GM12891 (cell line): ENCODE data around the gene IL10RA.

Experiments
- POLR2A ChIP-seq: IDR thresholded peaks from 2 replicates; pipeline ENCODE4 v1.6.1; 2011; ENCODE audit warnings: low read depth, low read length, control low read depth
- POLR2AphosphoS5 ChIP-seq: IDR thresholded peaks from 2 replicates; pipeline ENCODE4 v1.6.1; 2011; ENCODE audit warnings: low read depth, low read length, control low read depth
- SPI1 ChIP-seq: IDR thresholded peaks from 2 replicates; pipeline ENCODE4 v1.6.1; 2011; ENCODE audit warnings: low read depth, low read length, control low read depth

DNA sequence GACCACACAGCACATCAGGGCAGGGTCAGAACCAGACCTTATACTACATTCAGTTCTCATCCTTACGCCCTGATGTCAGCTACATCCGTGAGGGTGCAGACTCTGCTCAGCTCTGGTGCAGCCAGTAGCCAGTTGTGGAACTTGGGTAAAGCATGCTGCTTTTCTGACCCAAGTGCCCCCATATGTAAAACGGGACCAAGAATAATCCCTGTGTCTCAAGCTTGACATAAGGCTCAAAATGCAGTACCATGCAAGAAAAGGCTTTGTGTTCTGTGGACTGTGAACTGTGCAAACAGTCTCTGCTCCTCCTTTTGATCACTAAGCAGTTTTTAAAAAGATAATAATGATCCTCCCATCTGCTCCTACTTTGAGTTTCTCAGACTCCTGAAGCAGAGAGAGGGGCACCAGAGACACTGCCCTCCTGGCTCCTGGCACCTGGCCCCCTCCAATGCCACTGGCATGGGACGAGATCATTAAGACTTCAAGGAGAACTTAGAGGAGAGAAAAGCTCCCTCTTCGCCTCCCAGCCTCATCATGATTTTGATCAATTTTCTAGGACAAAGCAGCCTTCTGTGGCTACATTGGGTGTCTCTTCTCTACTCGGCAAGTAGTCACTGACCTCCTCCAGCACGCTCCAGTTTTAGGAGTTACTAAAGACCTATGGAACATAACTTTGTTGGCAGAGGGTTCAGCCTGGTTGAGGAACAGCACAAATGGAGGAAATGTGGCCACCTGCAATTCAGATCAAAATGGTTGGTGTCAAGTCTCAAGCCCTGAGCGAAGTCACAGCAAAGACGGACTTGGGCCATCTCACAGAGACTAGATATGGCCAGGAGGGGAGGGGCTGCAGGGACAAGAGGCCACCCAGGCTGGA is 23.9 kb downstream of the IL10RA start:
- TF ChIP-seq POLR2AphosphoS5 = no peak
- TF ChIP-seq POLR2A = no peak
- TF ChIP-seq SPI1 = no peak
